Endodermal cell (in vitro differentiated cells): ENCODE measurements around the gene TBCE. TPM values are rescaled to one million over a fixed set of nuclear protein-coding genes. Genes with fewer than 3 reads are reported as not detected.

ENCODE experiments used
- DNase-seq: peaks from one replicate; pipeline ENCODE4 v3.0.0-alpha.2; 2017
- H3K27ac ChIP-seq: 2 replicates; pipeline ENCODE4 v1.5.1; 2013; ENCODE audit warnings: mild to moderate bottlenecking, low read depth, low read length, moderate library complexity
- H3K27me3 ChIP-seq: 2 replicates; pipeline ENCODE4 v1.6.1; 2013; ENCODE audit warnings: mild to moderate bottlenecking, low read length, moderate library complexity; ENCODE audit not compliant: insufficient read depth, control insufficient read depth, poor library complexity, severe bottlenecking
- H3K36me3 ChIP-seq: 2 replicates; pipeline ENCODE4 v1.7.0; 2013; ENCODE audit warnings: mild to moderate bottlenecking, low read length, moderate library complexity; ENCODE audit not compliant: control insufficient read depth, insufficient read depth
- H3K4me1 ChIP-seq: one replicate; pipeline ENCODE4 v1.7.0; 2013; ENCODE audit warnings: low read length; ENCODE audit not compliant: control insufficient read depth, insufficient read depth
- H3K4me3 ChIP-seq: 2 replicates; pipeline ENCODE4 v1.5.1; 2013; ENCODE audit warnings: mild to moderate bottlenecking, low read length, moderate library complexity
- H3K9ac ChIP-seq: 2 replicates; pipeline ENCODE4 v1.6.1; 2013; ENCODE audit warnings: mild to moderate bottlenecking, low read length, moderate library complexity; ENCODE audit not compliant: poor library complexity, severe bottlenecking; ENCODE audit errors: extremely low read depth
- H3K9me3 ChIP-seq: 2 replicates; pipeline ENCODE4 v1.6.1; 2013; ENCODE audit warnings: mild to moderate bottlenecking, low read length, moderate library complexity; ENCODE audit not compliant: control insufficient read depth
- H3K27ac Mint-ChIP-seq: 2 replicates; pipeline ENCODE4 v1.8.0; 2020; ENCODE audit warnings: mixed read lengths
- H3K27me3 Mint-ChIP-seq: 2 replicates; pipeline ENCODE4 v1.8.0; 2021; ENCODE audit warnings: mild to moderate bottlenecking, mixed read lengths; ENCODE audit not compliant: insufficient read depth
- H3K36me3 Mint-ChIP-seq: 2 replicates; pipeline ENCODE4 v1.8.0; 2020; ENCODE audit warnings: low read depth, mixed read lengths
- H3K4me1 Mint-ChIP-seq: 2 replicates; pipeline ENCODE4 v1.8.0; 2020; ENCODE audit warnings: mixed read lengths
- H3K4me3 Mint-ChIP-seq: 2 replicates; pipeline ENCODE4 v1.8.0; 2020; ENCODE audit warnings: mild to moderate bottlenecking, moderate library complexity, mixed read lengths
- H3K9me3 Mint-ChIP-seq: 2 replicates; pipeline ENCODE4 v1.8.0; 2020; ENCODE audit warnings: mild to moderate bottlenecking, mixed read lengths
- CTCF ChIP-seq: fragments of 200-600 bp; sonication (generic); conservative IDR thresholded peaks from 2 replicates; pipeline ENCODE4 v1.5.0; 2021; ENCODE audit warnings: antibody characterized with exemption, mild to moderate bottlenecking
- WGBS, 2 experiments: methylation state at CpG; one replicate each; pipeline versions ENCODE4 v1.1.5 to v1.1.7; 2013; ENCODE audit warnings: missing lambda C conversion rate in 2 of 2, mixed read lengths in 1 of 2; ENCODE audit not compliant: insufficient coverage in 1 of 2, insufficient read length in 1 of 2; 5-methylcytosine and 5-hydroxymethylcytosine counted together
- total RNA-seq, 2 donors: library from RNA; stranded (reverse); fragmentation: NEBNext Ultra II Directional in 1 of 2; extraction: Animal tissue kit (Norgen Biotek cat#: 25700) in 1 of 2; gene quantifications; 2 replicates in 1 of 2; 3 replicates in 1 of 2; pipeline ENCODE4 v1.2.1, GENCODE V29; 2021

TBCE gene
- total RNA-seq, 2 donors from 2014 or later, result 31.8 to 33.3 TPM

GRCh38 chr1:235401251-235401650 lies 34.0 kb downstream of the TBCE start:
- Histone ChIP-seq H3K9me3 (no peaks in the 10 kb centered on the region), H3K27ac (no peak overlapping the region), H3K27me3 (no peaks in the 10 kb centered on the region), H3K4me3 (no peak overlapping the region), H3K9ac (no peak overlapping the region), H3K36me3 (peaks cover 9% of the 10 kb centered on the region), H3K4me1 (no peaks in the 10 kb centered on the region)
- no peak for DNase-seq
- Mint-ChIP-seq H3K36me3 (peaks cover 21% of the 10 kb centered on the region), H3K9me3 (peaks cover 3% of the 10 kb centered on the region), H3K4me1 (peaks cover 2% of the 10 kb centered on the region), H3K4me3 (no peak overlapping the region), H3K27me3 (no peaks in the 10 kb centered on the region), H3K27ac (peak overlapping the region; percentile 19)
- WGBS, 2 experiments, result 96 to 97% methylated on average over 3 to 4 of the region's 4 CpGs
- TF ChIP-seq CTCF, result no peak

GRCh38 chr1:235402457-235403200 lies 35.4 kb downstream of the TBCE start:
- H3K9ac ChIP-seq, result no peak overlapping the region
- H3K36me3 ChIP-seq, result peaks cover 9% of the 10 kb centered on the region
- Mint-ChIP-seq H3K36me3 (peaks cover 21% of the 10 kb centered on the region), H3K27ac (peak overlapping the region; percentile 35), H3K9me3 (no peaks in the 10 kb centered on the region), H3K4me3 (no peak overlapping the region), H3K4me1 (peaks cover 2% of the 10 kb centered on the region), H3K27me3 (no peaks in the 10 kb centered on the region)
- no peak for DNase-seq
- 95% methylated on average over 6 of the region's 7 CpGs for WGBS, 2 experiments
- no peaks in the 10 kb centered on the region for H3K4me1 ChIP-seq
- no peaks in the 10 kb centered on the region for H3K27me3 ChIP-seq
- no peak overlapping the region for H3K27ac ChIP-seq
- H3K4me3 ChIP-seq, result no peak overlapping the region
- no peaks in the 10 kb centered on the region for H3K9me3 ChIP-seq
- TF ChIP-seq CTCF, result no peak

- Histone ChIP-seq H3K27ac (no peak overlapping the region), H3K27me3 (no peaks in the 10 kb centered on the region), H3K9ac (no peak overlapping the region), H3K9me3 (no peaks in the 10 kb centered on the region), H3K36me3 (peaks cover 9% of the 10 kb centered on the region), H3K4me3 (no peak overlapping the region), H3K4me1 (no peaks in the 10 kb centered on the region)
- no peaks in the 10 kb centered on the region for H3K9me3 Mint-ChIP-seq
- no peak overlapping the region for H3K4me3 Mint-ChIP-seq
- H3K27ac Mint-ChIP-seq, result no peak overlapping the region
- peaks cover 3% of the 10 kb centered on the region for H3K4me1 Mint-ChIP-seq
- no peak for DNase-seq
- WGBS, 2 experiments, result 100% methylated on average over 1 of the region's 1 CpG
- H3K27me3 Mint-ChIP-seq, result no peaks in the 10 kb centered on the region
- TF ChIP-seq CTCF, result no peak
- peaks cover 21% of the 10 kb centered on the region for H3K36me3 Mint-ChIP-seq
These were observed 36.4 kb downstream of the TBCE start for GRCh38 chr1:235403593-235403992.
